ENCODE measurements around the gene EFCAB10. TPM values are rescaled to one million over a fixed set of nuclear protein-coding genes. Genes with fewer than 3 reads are reported as not detected.

Gene EFCAB10
- polyA plus RNA-seq, 1 of the 3 experiments (the other 2 are of a cell fraction), result 0.51 TPM

- H3K4me1 ChIP-seq (ENCODE audit: control insufficient read depth in 1 of 2, insufficient read depth in 2 of 2, low read depth in 1 of 2, low read length in 1 of 2), result peaks cover 0 to 18% of the 10 kb centered on the region in 2 experiments; a peak in 1 of 4 replicates
- peaks cover 14 to 16% of the 10 kb centered on the region in 2 experiments for H3K36me3 ChIP-seq (replicated peaks in 1 of 2; ENCODE audit: control insufficient read depth in 1 of 2, insufficient read depth in 2 of 2, low read length in 1 of 2)
- H3K4me3 ChIP-seq (ENCODE audit: low read depth in 2 of 2, low read length in 1 of 2), result no peak overlapping the region
- POLR2A ChIA-PET, result no interaction called here
- no peak overlapping the region for H3K9ac ChIP-seq
- no peaks in the 10 kb centered on the region for H4K20me1 ChIP-seq (ENCODE audit: insufficient read depth)
- no peaks in the 10 kb centered on the region for H3K9me2 ChIP-seq
- DNase-seq, result no peak
- H3K79me2 ChIP-seq (ENCODE audit: insufficient read depth), result no peaks in the 10 kb centered on the region
- no peak overlapping the region for H3K27ac ChIP-seq (ENCODE audit: low read depth in 2 of 2, low read length in 1 of 2)
- no peaks in the 10 kb centered on the region for H3F3A ChIP-seq (replicated peaks; ENCODE audit: insufficient read depth)
- no peak for TF ChIP-seq MEF2A (IDR thresholded peaks at IDR 0.05; ENCODE audit: borderline replicate concordance, low read depth)
- no peak for TF ChIP-seq FOSL2 (IDR thresholded peaks at IDR 0.05; ENCODE audit: borderline replicate concordance, low read depth)
- no peak for TF ChIP-seq NFIC (IDR thresholded peaks at IDR 0.05; ENCODE audit: borderline replicate concordance)
- TF ChIP-seq JUND (IDR thresholded peaks at IDR 0.05), result no peak
- no peak for TF ChIP-seq FOXJ3 (CRISPR knock-in tag; IDR thresholded peaks at IDR 0.05)
- no peak for TF ChIP-seq EZH2phosphoT487 (IDR thresholded peaks at IDR 0.05; ENCODE audit: borderline replicate concordance, low read depth)
- H3K27me3 ChIP-seq (ENCODE audit: insufficient read depth), result no peaks in the 10 kb centered on the region
- H3K4me2 ChIP-seq, result no peak overlapping the region
- H2AFZ ChIP-seq (ENCODE audit: low read depth), result no peak overlapping the region
- CTCF ChIA-PET, result interaction anchor here (1.2 to 1.3 kb wide), 2 partner anchors 13 to 29 kb away, joined by 4 to 5 read pairs; no protein-coding TSS in a partner anchor
- H3K9me3 ChIP-seq, result no peaks in the 10 kb centered on the region
- 81% methylated on average over 4 of the region's 5 CpGs for WGBS (ENCODE audit: low lambda C conversion rate)
These were observed 42.1 kb upstream of the EFCAB10 start for GRCh38 chr7:105623378-105623777.

GRCh38 chr7:105622106-105622731 lies 40.9 kb upstream of the EFCAB10 start:
- 90% methylated on average over 15 of the region's 15 CpGs for WGBS (ENCODE audit: low lambda C conversion rate)
- Histone ChIP-seq H3K4me1 (ENCODE audit: control insufficient read depth in 1 of 2, insufficient read depth in 2 of 2, low read depth in 1 of 2, low read length in 1 of 2) (peaks cover 0 to 18% of the 10 kb centered on the region in 2 experiments; a peak in 1 of 4 replicates), H3K9ac (no peak overlapping the region), H3K79me2 (ENCODE audit: insufficient read depth) (no peaks in the 10 kb centered on the region), H2AFZ (ENCODE audit: low read depth) (no peak overlapping the region), H3K4me3 (ENCODE audit: low read depth in 2 of 2, low read length in 1 of 2) (no peak overlapping the region), H3K27me3 (ENCODE audit: insufficient read depth) (no peaks in the 10 kb centered on the region), H3F3A (replicated peaks; ENCODE audit: insufficient read depth) (no peaks in the 10 kb centered on the region), H3K4me2 (no peak overlapping the region), H4K20me1 (ENCODE audit: insufficient read depth) (no peaks in the 10 kb centered on the region), H3K9me3 (no peaks in the 10 kb centered on the region), H3K36me3 (replicated peaks in 1 of 2; ENCODE audit: control insufficient read depth in 1 of 2, insufficient read depth in 2 of 2, low read length in 1 of 2) (peaks cover 14 to 16% of the 10 kb centered on the region in 2 experiments), H3K27ac (ENCODE audit: low read depth in 2 of 2, low read length in 1 of 2) (no peak overlapping the region; a peak in 1 of 4 replicates), H3K9me2 (no peaks in the 10 kb centered on the region)
- DNase-seq, result no peak
- TF ChIP-seq MAX (IDR thresholded peaks at IDR 0.05; ENCODE audit: low read depth) (no peak), SIN3A (IDR thresholded peaks at IDR 0.05; ENCODE audit: borderline replicate concordance, low read depth, low read length) (no peak), IRF3 (IDR thresholded peaks at IDR 0.05; ENCODE audit: low read depth, low read length) (no peak), RCOR1 (IDR thresholded peaks at IDR 0.05; ENCODE audit: low read length) (no peak)
- POLR2A ChIA-PET, result no interaction called here
- CTCF ChIA-PET, result interaction anchor here (0.7 to 2.0 kb wide), 3 partner anchors 30 to 545 kb away, joined by 3 to 7 read pairs (median 3); no protein-coding TSS in a partner anchor

All from SK-N-SH (cell line).